T47D (cell line): ENCODE data around the gene RNASE4.
"Not testable (repeated sequence)": the region's sequence is repeated elsewhere in the genome, so short reads cannot be mapped to it uniquely, and the experiment has no call there.

Source experiments
- DNase-seq, 2 experiments: peaks; one replicate each; pipeline versions ENCODE4 v3.0.0 to v3.0.0-alpha.2; 2011 to 2012; ENCODE audit warnings: low read depth in 1 of 2, low spot score in 1 of 2
- JUND ChIP-seq: IDR thresholded peaks from 2 replicates; pipeline ENCODE4 v1.6.1; 2012; ENCODE audit warnings: low read depth
- in situ Hi-C: cut with HindIII; loops from 2 replicates; pipeline ENCODE4 v1.10.0; 2016; ENCODE audit warnings: low sequenced_read_pairs, low pct_unique_long_range_greater_than_20kb

The RNASE4 gene

DNA sequence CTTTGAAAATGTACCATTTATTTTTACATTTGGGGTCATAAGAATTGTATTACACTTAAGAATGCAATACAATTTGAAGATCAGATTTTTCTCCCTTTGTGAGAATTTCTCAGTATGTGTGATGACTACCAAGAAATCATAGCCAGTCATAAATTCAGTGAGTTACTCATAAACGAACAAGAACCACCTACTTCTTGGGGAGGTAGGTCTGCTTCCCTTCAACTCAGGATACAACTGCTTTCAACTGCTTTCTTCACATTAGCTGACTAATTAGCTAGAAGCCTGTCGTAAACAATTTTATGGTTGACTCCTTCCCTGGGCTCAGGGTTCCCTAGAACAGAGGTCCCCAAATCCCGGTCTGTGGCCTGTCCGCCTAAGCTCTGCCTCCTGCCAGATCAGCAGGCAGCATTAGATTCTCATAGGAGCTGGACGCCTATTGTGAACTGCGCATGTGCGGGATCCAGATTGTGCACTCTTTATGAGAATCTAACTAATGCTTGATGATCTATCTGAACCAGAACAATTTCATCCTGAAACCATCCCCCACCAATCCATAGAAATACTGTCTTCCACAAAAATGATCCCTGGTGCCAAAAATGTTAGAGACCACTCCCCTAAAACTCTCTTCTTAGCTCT, 7.9 kb downstream of the RNASE4 start:
- DNase-seq, result no peak
- in situ Hi-C loops, result no loop called here
- no peak for TF ChIP-seq JUND

DNA sequence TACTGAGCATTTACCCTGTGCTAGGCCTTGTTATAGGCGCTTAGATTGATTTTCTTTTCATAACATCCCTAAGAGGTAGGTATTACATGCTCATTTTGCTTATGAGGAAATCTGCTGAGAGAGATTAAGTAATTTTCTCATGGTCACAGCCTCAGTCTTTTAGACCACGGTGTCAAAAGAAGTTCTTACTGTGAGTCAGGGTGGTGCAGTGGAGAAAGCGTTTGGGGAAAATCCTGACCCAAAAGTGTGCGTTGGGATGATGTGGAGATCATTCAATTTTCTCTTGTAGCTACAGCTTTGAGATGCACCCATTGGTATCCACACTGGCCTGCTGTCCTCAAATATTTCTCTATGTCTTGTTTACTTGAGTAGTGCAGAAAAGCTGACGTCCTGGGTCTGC, 12.4 kb downstream of the RNASE4 start:
- no peak for TF ChIP-seq JUND
- DNase-seq, result no peak
- in situ Hi-C loops, result no loop called here

DNA sequence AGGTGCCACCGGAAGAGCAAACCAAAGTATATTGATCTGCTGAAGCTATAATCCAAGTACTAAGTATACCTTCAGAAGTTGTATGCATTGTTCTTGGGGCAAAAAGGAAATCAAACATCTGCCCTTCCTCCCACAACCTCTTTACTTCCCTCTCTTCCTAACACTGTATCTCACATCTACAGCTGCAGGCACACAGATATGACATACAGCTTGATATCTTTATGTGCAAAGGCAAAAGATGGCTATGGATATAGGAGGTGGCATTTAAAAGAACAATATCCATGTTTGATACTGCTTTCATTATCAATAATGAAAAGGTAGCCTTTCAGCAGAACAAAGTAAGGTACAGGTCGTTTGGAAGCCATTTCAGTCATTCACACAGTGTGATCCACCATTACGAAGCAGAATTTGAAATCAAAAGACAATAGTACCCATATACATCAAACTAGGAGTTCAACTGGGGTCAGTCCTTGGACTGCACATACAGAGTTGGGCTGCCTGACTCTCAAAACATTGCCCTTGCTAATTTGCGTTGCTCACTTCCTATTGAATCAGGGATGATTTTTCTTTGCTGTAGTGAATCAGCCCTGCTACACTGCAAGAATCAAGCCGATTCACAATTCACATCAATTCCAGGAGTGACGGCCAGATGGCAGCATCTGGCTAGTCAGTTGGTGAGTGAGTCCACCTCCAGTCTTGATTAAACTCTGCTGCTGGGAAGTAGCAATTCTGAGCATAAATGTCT, 13.1 kb downstream of the RNASE4 start:
- peak in 1 of 2 experiments; percentile 76 for DNase-seq
- TF ChIP-seq JUND, result no peak
- in situ Hi-C loops, result no loop called here

GRCh38 chr14:20698018-20698329, 13.6 kb downstream of the RNASE4 start:
- in situ Hi-C loops, result no loop called here

GRCh38 chr14:20698934-20699333, 14.6 kb downstream of the RNASE4 start:
- in situ Hi-C loops, result no loop called here
- DNase-seq, result no peak
- TF ChIP-seq JUND, result no peak

More at GRCh38 chr14:20698018-20698329, 13.6 kb downstream of the RNASE4 start:
- no peak for DNase-seq
- TF ChIP-seq JUND, result no peak

GRCh38 chr14:20699931-20700330, 15.6 kb downstream of the RNASE4 start:
- TF ChIP-seq JUND, result no peak
- in situ Hi-C loops, result no loop called here
- no peak for DNase-seq

DNA sequence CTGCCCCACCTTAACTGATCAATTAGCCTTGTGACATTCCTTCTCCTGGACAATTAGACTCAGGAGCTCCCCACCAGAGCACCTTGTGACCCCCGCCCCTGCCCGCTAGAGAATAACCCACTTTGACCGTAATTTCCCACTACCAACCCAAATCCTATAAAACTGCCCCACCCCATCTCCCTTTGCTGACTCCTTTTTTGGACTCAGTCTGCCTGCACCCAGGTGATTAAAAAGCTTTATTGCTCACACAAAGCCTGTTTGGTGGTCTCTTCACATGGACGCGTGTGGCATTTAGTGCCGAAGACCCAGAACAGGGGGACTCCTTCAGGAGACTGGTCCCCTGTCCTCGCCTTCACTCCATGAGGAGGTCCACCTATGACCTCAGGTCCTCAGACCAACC, 16.6 kb downstream of the RNASE4 start:
- DNase-seq, in situ Hi-C loops: not testable (repeated sequence)

GRCh38 chr14:20706657-20707355, 22.4 kb downstream of the RNASE4 start:
- DNase-seq, result no peak
- no peak for TF ChIP-seq JUND
- in situ Hi-C loops, result no loop called here

DNA sequence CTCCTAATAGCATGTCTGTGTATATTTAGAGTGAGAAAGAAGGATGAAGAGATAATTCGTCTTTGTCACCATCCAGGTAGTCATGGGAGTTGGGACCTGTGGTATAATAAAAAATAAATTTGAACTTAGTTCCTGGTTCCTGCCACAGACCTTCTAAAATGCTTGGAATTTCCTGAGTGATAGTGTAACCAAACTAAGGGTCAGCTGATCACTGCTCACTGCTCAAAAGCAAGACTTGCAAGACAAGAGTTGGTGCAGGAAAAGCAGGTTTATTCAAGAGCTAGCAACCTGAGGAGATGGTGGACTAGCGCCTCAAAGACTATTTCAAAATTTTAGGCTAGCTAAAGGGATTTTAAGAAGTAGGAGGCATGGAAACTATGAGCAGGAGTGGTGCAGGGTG, 23.3 kb downstream of the RNASE4 start:
- in situ Hi-C loops, result no loop called here
- TF ChIP-seq JUND, result no peak
- DNase-seq, result peak in 1 of 2 experiments; percentile 52

- in situ Hi-C loops, result no loop called here
- DNase-seq, result no peak
- no peak for TF ChIP-seq JUND
Measured at GRCh38 chr14:20711261-20711660, 26.9 kb downstream of the RNASE4 start.

- TF ChIP-seq JUND, result no peak
- no peak for DNase-seq
- in situ Hi-C loops, result no loop called here
Measured at GRCh38 chr14:20711685-20712084, 27.3 kb downstream of the RNASE4 start.

DNA sequence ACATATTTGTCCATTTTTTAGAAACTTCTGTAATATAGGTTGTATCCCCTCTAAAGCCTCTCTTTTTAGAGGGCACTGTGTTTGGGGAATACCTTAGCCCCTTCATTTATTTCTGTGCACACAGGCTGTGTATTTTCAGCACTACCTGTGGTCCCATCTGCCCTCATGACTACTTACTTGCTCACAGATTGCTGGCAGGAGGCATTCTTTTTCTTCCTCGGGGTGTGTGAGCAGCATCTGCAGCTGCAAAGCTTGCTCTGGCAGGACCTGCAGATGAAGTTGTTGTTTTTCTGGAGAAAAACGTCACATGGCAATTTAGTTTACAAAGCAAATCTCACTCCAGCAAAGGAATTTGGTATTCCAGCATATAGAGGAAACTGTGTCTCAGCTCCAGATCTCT, 28.5 kb downstream of the RNASE4 start:
- DNase-seq, result no peak
- in situ Hi-C loops, result no loop called here

DNA sequence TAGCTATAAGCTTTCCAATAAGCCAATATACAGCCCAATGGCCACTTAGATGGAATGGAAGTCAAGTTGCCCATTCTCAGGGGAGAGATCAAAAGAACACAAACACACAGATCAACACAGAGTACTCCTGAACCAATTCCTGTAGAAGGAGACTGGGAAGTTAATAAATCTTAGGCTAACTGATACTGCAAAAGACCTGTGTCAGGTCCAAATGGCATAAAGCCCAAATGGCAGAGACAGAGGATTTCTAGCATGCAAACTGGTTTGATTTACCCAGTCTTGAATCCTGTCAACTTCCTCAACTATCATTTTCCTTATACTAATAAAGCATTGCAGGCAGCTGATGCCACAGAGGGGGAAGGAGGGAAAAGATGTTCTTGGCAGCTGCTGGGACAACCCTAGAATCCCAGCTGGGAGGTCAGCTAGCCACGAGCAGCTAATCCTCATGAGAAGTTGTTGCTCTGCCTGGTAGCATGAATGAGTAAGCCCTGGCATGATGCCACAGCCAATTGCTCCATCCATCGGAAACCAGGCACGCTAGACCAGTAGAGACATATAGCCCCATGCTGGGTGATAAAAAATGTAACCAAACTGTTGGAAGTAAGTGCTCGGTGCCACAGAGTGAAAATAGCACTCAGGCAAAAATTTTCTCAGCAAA, 30.4 kb downstream of the RNASE4 start:
- peak in 1 of 2 experiments; percentile 11 for DNase-seq
- in situ Hi-C loops, result no loop called here
- no peak for TF ChIP-seq JUND

More for the DNA sequence above, 28.5 kb downstream of the RNASE4 start:
- no peak for TF ChIP-seq JUND
